Activated CD8-positive, alpha-beta memory T cell treated with anti-CD3 and anti-CD28 coated beads, Interleukin-2, amount 50 U/mL, for 48 hours (primary cell): ENCODE measurements around the gene IGFL2.
"Not testable (repeated sequence)": the region's sequence is repeated elsewhere in the genome, so short reads cannot be mapped to it uniquely, and the experiment has no call there.

Source experiments
- DNase-seq: peaks from one replicate; pipeline ENCODE4 v3.0.0-alpha.2; 2020

Gene IGFL2

GRCh38 chr19:46191972-46192371 is 43.9 kb downstream of the IGFL2 start:
- DNase-seq = no peak

- DNase-seq = not testable (repeated sequence)
These were observed 44.6 kb downstream of the IGFL2 start for GRCh38 chr19:46192626-46192991.

GRCh38 chr19:46192992-46193650 is 45.1 kb downstream of the IGFL2 start:
- DNase-seq = no peak

- no peak for DNase-seq
These were observed 45.6 kb downstream of the IGFL2 start for GRCh38 chr19:46193678-46194077.

GRCh38 chr19:46195104-46195503 is 47.1 kb downstream of the IGFL2 start:
- no peak for DNase-seq

GRCh38 chr19:46195919-46196318 is 47.9 kb downstream of the IGFL2 start:
- not testable (repeated sequence) for DNase-seq

GRCh38 chr19:46196410-46197124 is 48.5 kb downstream of the IGFL2 start:
- no peak for DNase-seq

GRCh38 chr19:46197314-46198070 is 49.5 kb downstream of the IGFL2 start:
- DNase-seq = no peak

GRCh38 chr19:46198756-46199155 is 50.7 kb downstream of the IGFL2 start:
- no peak for DNase-seq

GRCh38 chr19:46201454-46202310 is 53.6 kb downstream of the IGFL2 start:
- no peak for DNase-seq

GRCh38 chr19:46202426-46202825 is 54.4 kb downstream of the IGFL2 start:
- DNase-seq = no peak

- no peak for DNase-seq
These were observed 55.1 kb downstream of the IGFL2 start for GRCh38 chr19:46202872-46203860.

GRCh38 chr19:46204008-46204407 is 56.0 kb downstream of the IGFL2 start:
- no peak for DNase-seq

- no peak for DNase-seq
These were observed 57.3 kb downstream of the IGFL2 start for GRCh38 chr19:46205183-46205984.

- DNase-seq = no peak
These were observed 58.1 kb downstream of the IGFL2 start for GRCh38 chr19:46206176-46206575.

- DNase-seq = no peak
These were observed 58.6 kb downstream of the IGFL2 start for GRCh38 chr19:46206682-46207081.

- DNase-seq = not testable (repeated sequence)
These were observed 59.8 kb downstream of the IGFL2 start for GRCh38 chr19:46207858-46208257.

GRCh38 chr19:46209051-46209450 is 61.0 kb downstream of the IGFL2 start:
- DNase-seq = no peak

GRCh38 chr19:46209472-46209871 is 61.4 kb downstream of the IGFL2 start:
- DNase-seq = no peak

- DNase-seq = no peak
These were observed 62.6 kb downstream of the IGFL2 start for GRCh38 chr19:46210669-46211068.
